ENCODE results near the gene LYST.

Gene LYST

GRCh38 chr1:235749755-235750300, 116.9 kb downstream of the LYST start:
- DNase-seq = no peak

- DNase-seq = no peak
Observed at GRCh38 chr1:235748747-235749146, 118.0 kb downstream of the LYST start.

- DNase-seq = no peak
Observed at GRCh38 chr1:235746245-235746644, 120.5 kb downstream of the LYST start.

- peak; percentile 42 for DNase-seq
Observed at GRCh38 chr1:235745503-235746136, 121.1 kb downstream of the LYST start.

GRCh38 chr1:235742914-235743599, 123.6 kb downstream of the LYST start:
- DNase-seq = no peak

- DNase-seq = peak; percentile 92
Observed at GRCh38 chr1:235741294-235741693, 125.4 kb downstream of the LYST start.

GRCh38 chr1:235739631-235740030, 127.1 kb downstream of the LYST start:
- no peak for DNase-seq

GRCh38 chr1:235739124-235739523, 127.6 kb downstream of the LYST start:
- peak; percentile 81 for DNase-seq

GRCh38 chr1:235737751-235738150, 129.0 kb downstream of the LYST start:
- no peak for DNase-seq

- no peak for DNase-seq
Observed at GRCh38 chr1:235736263-235736662, 130.4 kb downstream of the LYST start.

- peak; percentile 54 for DNase-seq
Observed at GRCh38 chr1:235735621-235736020, 131.1 kb downstream of the LYST start.

- DNase-seq = no peak
Observed at GRCh38 chr1:235734335-235734734, 132.4 kb downstream of the LYST start.

GRCh38 chr1:235730007-235730406, 136.7 kb downstream of the LYST start:
- no peak for DNase-seq

GRCh38 chr1:235726557-235726956, 140.1 kb downstream of the LYST start:
- DNase-seq = no peak

GRCh38 chr1:235725434-235725833, 141.3 kb downstream of the LYST start:
- peak; percentile 64 for DNase-seq

GRCh38 chr1:235724730-235725129, 142.0 kb downstream of the LYST start:
- DNase-seq = no peak

GRCh38 chr1:235722858-235723257, 143.8 kb downstream of the LYST start:
- no peak for DNase-seq

- no peak for DNase-seq
Observed at GRCh38 chr1:235721982-235722381, 144.7 kb downstream of the LYST start.

- peak; percentile 33 for DNase-seq
Observed at GRCh38 chr1:235720544-235720943, 146.2 kb downstream of the LYST start.

GRCh38 chr1:235714205-235714897, 152.4 kb downstream of the LYST start:
- no peak for DNase-seq

GRCh38 chr1:235712812-235713211, 153.9 kb downstream of the LYST start:
- no peak for DNase-seq

- DNase-seq = no peak
Observed at GRCh38 chr1:235710687-235711086, 156.0 kb downstream of the LYST start.

- no peak for DNase-seq
Observed at GRCh38 chr1:235709018-235709417, 157.7 kb downstream of the LYST start.
